Dermis microvascular lymphatic vessel endothelial cell (primary cell): ENCODE data around the gene NUDT8. TPM values are rescaled to one million over a fixed set of nuclear protein-coding genes. Genes with fewer than 3 reads are reported as not detected.
"Not testable (repeated sequence)": the region's sequence is repeated elsewhere in the genome, so short reads cannot be mapped to it uniquely, and the experiment has no call there.

Source experiments
- DNase-seq, 2 donors: peaks; one replicate each; pipeline versions ENCODE4 v3.0.0 to v3.0.0-alpha.2; 2010; ENCODE audit warnings: low read depth in 2 of 2
- total RNA-seq: library from RNA; depleted of rRNA; stranded (reverse); fragments of >200 nt; gene quantifications from 2 replicates; pipeline ENCODE4 v1.2.1, GENCODE V29; 2014

NUDT8 gene
- total RNA-seq, 1 donor from 2014 or later, result 15.5 TPM

GRCh38 chr11:67660752-67661151 is 31.0 kb upstream of the NUDT8 start:
- not testable (repeated sequence) for DNase-seq

- not testable (repeated sequence) for DNase-seq
Measured at GRCh38 chr11:67659651-67660165, 30.0 kb upstream of the NUDT8 start.

GRCh38 chr11:67657300-67657699 is 27.6 kb upstream of the NUDT8 start:
- DNase-seq, result no peak

DNA sequence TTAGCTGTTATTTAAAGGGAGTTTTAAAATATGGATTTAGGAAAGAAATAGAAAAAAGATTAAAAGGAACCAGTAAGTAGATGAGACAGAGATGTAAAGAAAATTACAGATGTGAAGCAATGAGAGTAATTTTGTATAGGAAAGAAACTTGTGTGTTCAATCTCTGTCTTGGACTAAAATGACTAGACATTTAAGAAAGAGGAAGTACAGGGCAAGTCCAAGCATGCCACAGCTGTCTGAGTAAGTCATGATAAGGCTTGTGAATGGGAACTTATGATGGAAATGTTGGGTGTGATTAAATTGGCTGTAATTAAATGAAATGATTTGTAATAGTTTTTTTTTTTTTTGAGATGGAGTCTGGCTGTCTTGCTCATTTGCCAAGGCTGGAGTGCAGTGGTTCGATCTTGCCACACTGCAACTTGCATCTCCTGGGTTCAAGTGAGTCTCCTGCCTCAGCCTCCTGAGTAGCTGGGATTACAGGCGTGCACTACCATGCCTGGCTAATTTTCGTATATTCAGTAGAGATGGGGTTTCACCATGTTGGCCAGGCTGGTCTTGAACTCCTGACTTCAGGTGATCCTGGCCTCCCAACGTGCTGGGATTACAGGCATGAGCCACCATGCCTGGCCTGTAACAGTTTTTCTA is 26.7 kb upstream of the NUDT8 start:
- no peak for DNase-seq

DNA sequence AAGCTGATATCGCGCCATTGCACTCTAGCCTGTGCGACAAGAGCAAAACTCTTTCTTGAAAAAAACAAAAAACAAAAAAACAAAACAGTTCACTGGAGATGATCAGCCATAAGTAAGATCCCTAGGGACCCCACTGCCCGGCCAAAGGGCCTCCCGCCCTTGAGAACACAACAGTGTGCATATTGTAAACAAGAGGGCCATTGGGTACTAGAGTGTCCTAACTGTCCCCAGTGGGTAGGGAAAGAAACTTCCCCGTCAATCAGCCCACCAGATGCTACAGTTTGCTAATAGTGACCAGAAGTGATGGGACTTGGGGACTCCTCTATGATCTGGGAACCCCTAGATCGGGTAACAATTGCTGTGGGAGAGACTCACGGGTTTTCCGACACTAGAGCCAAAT is 24.5 kb upstream of the NUDT8 start:
- no peak for DNase-seq

GRCh38 chr11:67652965-67653845 is 23.5 kb upstream of the NUDT8 start:
- DNase-seq, result no peak

DNA sequence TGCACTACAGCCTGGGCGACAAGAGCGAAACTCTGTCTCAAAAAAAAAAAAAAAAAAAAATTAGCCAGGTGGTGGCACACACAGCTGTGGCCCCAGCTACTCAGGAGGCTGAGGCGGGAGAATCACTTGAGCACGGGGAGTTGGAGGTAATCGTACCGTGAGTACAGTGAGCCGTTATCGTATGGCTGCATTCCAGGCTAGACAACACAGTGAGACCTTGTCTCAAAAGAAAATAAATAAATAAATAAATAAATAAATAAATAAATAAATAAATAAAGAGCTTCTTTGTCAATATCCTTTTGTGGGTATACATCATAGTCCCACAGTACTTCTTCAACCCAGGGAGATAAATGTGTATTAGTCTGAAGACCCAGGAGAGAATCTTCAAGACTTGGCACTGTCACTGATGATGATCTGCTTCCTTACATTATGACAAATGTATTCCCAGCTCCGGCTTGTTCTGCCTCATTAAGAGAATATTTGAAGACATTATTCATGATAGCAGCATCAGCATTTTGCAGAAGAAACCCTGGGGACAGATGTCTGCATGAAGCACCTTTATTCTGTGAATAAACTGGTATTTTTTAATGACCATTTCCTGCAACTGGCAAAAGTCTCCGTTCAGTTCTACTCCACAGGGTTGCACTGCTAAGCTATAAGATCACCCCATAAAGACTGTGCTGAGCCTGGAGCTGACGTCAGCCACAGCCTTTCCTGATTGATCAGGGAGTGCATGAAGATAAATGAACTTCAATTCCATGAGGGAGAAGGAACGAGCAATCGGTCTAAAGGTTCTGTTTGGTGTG is 22.4 kb upstream of the NUDT8 start:
- DNase-seq, result no peak

DNA sequence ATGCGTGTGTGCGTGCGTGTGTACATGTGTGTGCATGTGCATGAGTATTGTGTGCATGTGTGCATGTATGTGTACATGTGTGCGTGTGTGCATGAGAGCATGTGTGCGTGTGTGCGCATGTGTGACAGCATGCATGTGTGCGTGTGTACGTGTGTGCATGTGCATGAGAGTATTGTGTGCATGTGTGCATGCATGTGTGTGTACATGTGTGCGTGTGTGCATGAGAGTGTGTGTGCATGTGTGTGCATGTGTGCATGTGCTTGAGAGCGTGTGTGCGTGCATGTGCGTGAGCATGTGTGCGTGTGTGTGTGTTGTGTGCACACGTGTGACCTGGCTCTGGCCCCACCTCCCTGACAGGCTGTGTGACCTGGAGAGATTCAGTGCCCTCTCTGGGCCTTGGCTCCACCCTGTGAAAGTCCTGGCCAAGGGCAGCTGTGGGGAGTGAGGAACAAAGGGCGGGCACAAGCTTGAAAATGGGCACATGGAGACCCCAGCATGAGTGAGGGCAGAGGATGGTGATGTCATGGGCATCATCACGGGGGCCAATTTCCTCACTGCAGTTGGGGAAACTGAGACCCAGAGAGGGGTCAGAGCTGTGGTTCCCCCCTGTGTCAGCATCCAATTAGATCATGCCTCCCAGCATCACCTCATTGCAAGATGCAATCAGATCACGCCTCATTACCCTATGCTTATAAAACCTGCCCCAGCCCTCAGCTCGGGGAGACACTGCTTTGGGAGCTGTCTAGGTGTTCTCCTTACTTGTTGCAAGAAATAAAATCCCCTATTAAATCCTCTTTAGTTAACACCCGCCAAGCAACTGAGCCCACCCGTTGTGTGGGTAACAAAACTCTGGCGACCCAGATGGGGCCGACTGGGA is 20.1 kb upstream of the NUDT8 start:
- DNase-seq, result no peak

DNA sequence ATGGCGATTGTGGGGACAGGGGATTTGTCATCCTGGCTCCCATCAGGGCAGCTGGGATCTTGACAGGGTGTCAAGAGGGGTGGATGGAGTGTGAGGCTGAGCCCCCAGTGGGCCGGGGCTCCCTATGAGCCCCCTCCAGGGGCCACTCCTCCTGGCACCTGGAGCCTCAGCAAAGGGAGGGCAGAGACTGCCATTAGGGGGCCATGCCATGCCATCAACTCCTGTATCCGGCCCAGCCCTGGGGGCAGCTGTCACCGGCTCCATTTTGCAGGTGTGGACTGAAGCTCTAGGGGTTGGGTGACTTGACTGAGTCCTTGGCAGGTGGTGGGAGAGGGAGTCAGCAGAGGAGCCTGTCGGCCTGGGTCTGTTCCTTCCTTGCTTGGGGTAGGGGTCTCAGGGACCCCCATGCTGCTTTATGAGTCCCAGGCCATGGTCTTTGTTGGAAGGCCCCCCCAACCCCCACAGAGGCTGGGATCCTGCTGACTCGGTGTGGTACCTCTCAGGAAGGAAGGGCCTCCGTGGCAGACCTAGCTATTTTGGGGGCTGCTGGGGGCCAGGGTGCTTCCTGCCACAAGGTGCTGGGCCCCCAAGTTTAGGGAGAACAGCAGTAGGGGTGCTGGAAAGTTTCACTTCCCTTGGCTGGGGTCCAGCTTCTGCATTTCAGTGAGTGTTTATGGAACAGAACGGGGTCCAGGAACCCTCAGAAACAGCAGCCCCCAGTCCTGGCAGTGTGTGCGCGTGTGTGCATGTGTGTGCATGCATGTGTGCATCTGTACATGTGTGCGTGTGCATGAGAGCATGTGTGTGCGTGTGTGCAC is 19.3 kb upstream of the NUDT8 start:
- no peak for DNase-seq

DNA sequence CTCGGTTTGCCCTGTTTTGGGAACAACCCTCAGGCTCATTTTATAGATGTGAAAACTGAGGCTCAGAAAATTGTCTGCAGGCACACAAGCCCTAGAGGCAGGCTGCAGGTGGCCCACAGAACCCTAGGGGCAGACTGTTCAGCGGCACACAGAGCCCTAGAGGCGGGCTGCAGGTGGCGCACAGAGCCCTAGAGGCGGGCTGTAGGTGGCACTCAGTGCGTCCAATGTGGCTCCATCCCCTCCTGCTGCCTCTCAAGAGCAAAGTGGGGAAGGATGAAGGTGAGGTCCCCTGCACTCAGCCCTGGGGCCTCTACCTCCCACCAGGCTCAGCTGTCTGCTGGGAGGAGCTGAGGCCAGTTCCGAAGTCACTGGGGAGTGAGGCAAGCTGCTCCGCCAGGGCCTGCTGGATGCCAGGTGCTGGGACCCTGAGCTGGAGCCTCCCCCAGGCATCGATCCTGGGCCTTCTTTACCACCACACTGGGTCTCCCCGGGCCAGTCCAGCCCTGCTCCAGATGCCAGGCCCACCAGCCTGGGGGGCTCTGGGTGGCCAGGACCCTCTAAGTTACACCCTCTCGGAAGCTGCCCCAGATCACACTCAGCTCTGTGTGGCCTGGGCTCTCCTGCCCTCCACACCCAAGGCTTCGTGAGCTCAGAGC is 18.5 kb upstream of the NUDT8 start:
- peak in 1 of 2 donors; percentile 23 for DNase-seq

DNA sequence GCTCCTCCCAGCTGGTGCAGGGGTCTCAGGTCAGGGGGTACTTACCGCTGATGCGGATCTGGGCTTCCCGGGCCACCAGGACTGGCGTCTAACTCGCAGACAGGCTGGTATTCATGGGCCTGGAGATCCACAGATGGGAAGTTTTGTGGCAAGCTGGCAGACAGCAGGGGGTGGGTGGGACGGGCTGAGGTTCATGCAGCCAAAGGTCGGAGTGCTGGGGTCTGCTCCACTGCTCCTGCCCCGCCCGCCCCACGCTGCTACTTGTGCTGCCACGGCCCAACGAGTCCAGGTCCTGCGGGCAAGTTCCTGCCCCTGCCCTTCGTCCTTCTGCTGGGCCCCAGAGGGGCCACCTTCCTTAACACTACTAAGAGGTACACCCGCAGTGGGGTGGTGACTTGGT is 17.7 kb upstream of the NUDT8 start:
- no peak for DNase-seq

- DNase-seq, result no peak
Measured at GRCh38 chr11:67646535-67647336, 17.0 kb upstream of the NUDT8 start.

- DNase-seq, result no peak
Measured at GRCh38 chr11:67645521-67646461, 16.1 kb upstream of the NUDT8 start.

GRCh38 chr11:67644472-67645418 is 15.0 kb upstream of the NUDT8 start:
- no peak for DNase-seq

GRCh38 chr11:67644042-67644441 is 14.3 kb upstream of the NUDT8 start:
- DNase-seq, result no peak
